Measurements from ENCODE around the gene BRSK1. TPM values are rescaled to one million over a fixed set of nuclear protein-coding genes. Genes with fewer than 3 reads are reported as not detected.

The BRSK1 gene
- total and polyA plus RNA-seq, 10 of the 15 experiments (the other 5 are each of a cell fraction or from before 2014, with no cell fraction given), result 0.03 to 0.76 (median 0.25) TPM; not detected in 4

GRCh38 chr19:55251341-55252081 is 32.3 kb upstream of the BRSK1 start:
- ATAC-seq (0 out of 3 replicates have a peak, but pooled peaks have one; percentile 2), FAIRE-seq (no peak), DNase-seq (ENCODE audit: low read depth, low spot score) (no peak)
- 18% methylated on average over 19 of the region's 19 CpGs for whole genome bisulfite sequencing (ENCODE audit: insufficient coverage, insufficient replicate concordance, low lambda C conversion rate, missing lambda C conversion rate)
- Histone ChIP-seq H3K36me3 (ENCODE audit: control insufficient read depth in 2 of 2, insufficient read depth in 2 of 2, low read length in 1 of 2) (peaks cover 9 to 29% of the 10 kb centered on the region in 2 experiments), H3K4me1 (ENCODE audit: control insufficient read depth, insufficient read depth, low read length) (peaks cover 27% of the 10 kb centered on the region), H2AFZ (ENCODE audit: control insufficient read depth, low read depth, low read length) (no peak overlapping the region), H3K4me3 (peak overlapping the region; percentile 51; the same call in 1 of the 2 replicates), H3K4me2 (ENCODE audit: control insufficient read depth, insufficient read depth) (peak overlapping the region; percentile 79), H3K27ac (ENCODE audit: control insufficient read depth, insufficient read depth) (peak overlapping the region; percentile 70), H3K27me3 (replicated peaks in 1 of 2; ENCODE audit: control insufficient read depth in 2 of 2, insufficient read depth in 2 of 2, low read length in 1 of 2) (no peaks in the 10 kb centered on the region), H4K20me1 (ENCODE audit: control insufficient read depth, insufficient read depth) (peaks cover 3% of the 10 kb centered on the region; the same call in 1 of the 2 replicates), H3K79me2 (ENCODE audit: control insufficient read depth, insufficient read depth, low read length) (peaks cover 86% of the 10 kb centered on the region), H3K9ac (ENCODE audit: control insufficient read depth, insufficient read depth, low read length) (peak overlapping the region; percentile 54), H3K9me3 (replicated peaks; ENCODE audit: control insufficient read depth, insufficient read depth, low read length) (no peaks in the 10 kb centered on the region)
- ChIA-PET SMC1A (ENCODE audit: uncharacterized antibody, unreplicated experiment) (interaction anchor here (0.5 to 1.0 kb wide), 3 partner anchors 29 to 135 kb away, joined by 3 to 4 read pairs (median 3); partner anchors contain the start of genes HSPBP1 and KMT5C), POLR2A (interaction anchor here (0.6 to 1.2 kb wide), 4 partner anchors 8 to 24 kb away, joined by 3 to 7 read pairs (median 4); no protein-coding TSS in a partner anchor), CTCF (no interaction called here), RAD21 (ENCODE audit: unreplicated experiment) (interaction anchor here (1.5 kb wide), 1 partner anchor 8 kb away, joined by 5 read pairs; the partner anchor contains the start of gene PPP6R1)
- BruUV-seq (replicated peaks), result no TSS peak
- intact Hi-C loops (cut with micrococcal nuclease; ENCODE audit: unreplicated experiment) (loop anchor here (10.0 kb wide), 1 partner anchor 133 kb away; the partner anchor contains the start of genes RPL28 and TMEM238), in situ Hi-C loops (cut with MboI) (no loop called here)
- 0 out of 2 replicates have a peak, but pooled peaks have one; percentile 55 for TF ChIP-seq TCF3 (IDR thresholded peaks at IDR 0.05; ENCODE audit: borderline replicate concordance, insufficient read depth, low read depth, low read length)
- TF ChIP-seq EP300 (IDR thresholded peaks at IDR 0.05; ENCODE audit: borderline replicate concordance in 1 of 2, control insufficient read depth in 1 of 2, low read depth in 2 of 2, low read length in 2 of 2), result no peak
- peak; percentile 39; the same call in 1 of the 2 replicates for TF ChIP-seq IKZF1 (conservative IDR thresholded peaks at IDR 0.05)
- TF ChIP-seq RUNX3 (IDR thresholded peaks at IDR 0.05; ENCODE audit: low read length), result 0 out of 2 replicates have a peak, but pooled peaks have one; percentile 16
- no peak for TF ChIP-seq SRF (IDR thresholded peaks at IDR 0.05; ENCODE audit: low read depth in 2 of 2, low read length in 2 of 2)
- TF ChIP-seq, protein P1, sequence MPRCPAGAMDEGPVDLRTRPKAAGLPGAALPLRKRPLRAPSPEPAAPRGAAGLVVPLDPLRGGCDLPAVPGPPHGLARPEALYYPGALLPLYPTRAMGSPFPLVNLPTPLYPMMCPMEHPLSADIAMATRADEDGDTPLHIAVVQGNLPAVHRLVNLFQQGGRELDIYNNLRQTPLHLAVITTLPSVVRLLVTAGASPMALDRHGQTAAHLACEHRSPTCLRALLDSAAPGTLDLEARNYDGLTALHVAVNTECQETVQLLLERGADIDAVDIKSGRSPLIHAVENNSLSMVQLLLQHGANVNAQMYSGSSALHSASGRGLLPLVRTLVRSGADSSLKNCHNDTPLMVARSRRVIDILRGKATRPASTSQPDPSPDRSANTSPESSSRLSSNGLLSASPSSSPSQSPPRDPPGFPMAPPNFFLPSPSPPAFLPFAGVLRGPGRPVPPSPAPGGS (IDR thresholded peaks at IDR 0.05; ENCODE audit: borderline replicate concordance, insufficient read depth, low read depth, low read length, poor library complexity, severe bottlenecking), result peak; percentile 46
- no peak for TF ChIP-seq ZNF592 (IDR thresholded peaks at IDR 0.05)
- peak; percentile 44; the same call in 1 of the 2 replicates for TF ChIP-seq EED (IDR thresholded peaks at IDR 0.05; ENCODE audit: low read depth)
- TF ChIP-seq IKZF2 (IDR thresholded peaks at IDR 0.05), result 0 out of 4 replicates have a peak, but pooled peaks of 1 of the 2 experiments have one; percentile 19
- TF ChIP-seq, protein P2, sequence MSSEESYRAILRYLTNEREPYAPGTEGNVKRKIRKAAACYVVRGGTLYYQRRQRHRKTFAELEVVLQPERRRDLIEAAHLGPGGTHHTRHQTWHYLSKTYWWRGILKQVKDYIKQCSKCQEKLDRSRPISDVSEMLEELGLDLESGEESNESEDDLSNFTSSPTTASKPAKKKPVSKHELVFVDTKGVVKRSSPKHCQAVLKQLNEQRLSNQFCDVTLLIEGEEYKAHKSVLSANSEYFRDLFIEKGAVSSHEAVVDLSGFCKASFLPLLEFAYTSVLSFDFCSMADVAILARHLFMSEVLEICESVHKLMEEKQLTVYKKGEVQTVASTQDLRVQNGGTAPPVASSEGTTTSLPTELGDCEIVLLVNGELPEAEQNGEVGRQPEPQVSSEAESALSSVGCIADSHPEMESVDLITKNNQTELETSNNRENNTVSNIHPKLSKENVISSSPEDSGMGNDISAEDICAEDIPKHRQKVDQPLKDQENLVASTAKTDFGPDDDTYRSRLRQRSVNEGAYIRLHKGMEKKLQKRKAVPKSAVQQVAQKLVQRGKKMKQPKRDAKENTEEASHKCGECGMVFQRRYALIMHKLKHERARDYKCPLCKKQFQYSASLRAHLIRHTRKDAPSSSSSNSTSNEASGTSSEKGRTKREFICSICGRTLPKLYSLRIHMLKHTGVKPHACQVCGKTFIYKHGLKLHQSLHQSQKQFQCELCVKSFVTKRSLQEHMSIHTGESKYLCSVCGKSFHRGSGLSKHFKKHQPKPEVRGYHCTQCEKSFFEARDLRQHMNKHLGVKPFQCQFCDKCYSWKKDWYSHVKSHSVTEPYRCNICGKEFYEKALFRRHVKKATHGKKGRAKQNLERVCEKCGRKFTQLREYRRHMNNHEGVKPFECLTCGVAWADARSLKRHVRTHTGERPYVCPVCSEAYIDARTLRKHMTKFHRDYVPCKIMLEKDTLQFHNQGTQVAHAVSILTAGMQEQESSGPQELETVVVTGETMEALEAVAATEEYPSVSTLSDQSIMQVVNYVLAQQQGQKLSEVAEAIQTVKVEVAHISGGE (CRISPR knock-in tag; IDR thresholded peaks at IDR 0.05), result no peak
- TF ChIP-seq NR2F1 (conservative IDR thresholded peaks at IDR 0.05), result no peak
